H9 (cell line): ENCODE data around the gene TRIM23. TPM values are rescaled to one million over a fixed set of nuclear protein-coding genes. Genes with fewer than 3 reads are reported as not detected.
A peak's percentile ranks its signal among the peaks of the same experiment; 100 is the strongest.

Experiments used
- DNase-seq: peaks from one replicate; pipeline ENCODE4 v3.0.0-alpha.2; 2017
- H2AFZ ChIP-seq: one replicate; pipeline ENCODE4 v1.6.1; 2013; ENCODE audit warnings: mild to moderate bottlenecking, low read length, control low read depth, moderate library complexity
- H2AK5ac ChIP-seq: 2 replicates; pipeline ENCODE4 v1.6.1; 2013; ENCODE audit warnings: low read length, control low read depth, mixed read lengths; ENCODE audit not compliant: insufficient read length
- H2BK120ac ChIP-seq: one replicate; pipeline ENCODE4 v1.6.1; 2013; ENCODE audit warnings: low read depth, mild to moderate bottlenecking, low read length, control low read depth, inconsistent platforms; ENCODE audit not compliant: poor library complexity, severe bottlenecking
- H2BK12ac ChIP-seq: 2 replicates; pipeline ENCODE4 v1.6.1; 2013; ENCODE audit warnings: low read length, control low read depth, mixed read lengths, low read depth; ENCODE audit not compliant: insufficient read length
- H2BK15ac ChIP-seq: 2 replicates; pipeline ENCODE4 v1.6.1; 2013; ENCODE audit warnings: low read depth, low read length, control low read depth
- H2BK20ac ChIP-seq: one replicate; pipeline ENCODE4 v1.6.1; 2013; ENCODE audit warnings: low read depth, mild to moderate bottlenecking, low read length, control low read depth, inconsistent platforms; ENCODE audit not compliant: poor library complexity, severe bottlenecking
- H2BK5ac ChIP-seq: 2 replicates; pipeline ENCODE4 v1.6.1; 2013; ENCODE audit warnings: low read length, control low read depth, mixed read lengths; ENCODE audit not compliant: insufficient read length
- H3K14ac ChIP-seq: 2 replicates; pipeline ENCODE4 v1.6.1; 2013; ENCODE audit warnings: low read length, control low read depth; ENCODE audit not compliant: insufficient read depth
- H3K18ac ChIP-seq: 2 replicates; pipeline ENCODE4 v1.6.1; 2013; ENCODE audit warnings: low read depth, mild to moderate bottlenecking, mixed read lengths, low read length, control low read depth; ENCODE audit not compliant: insufficient read length
- H3K23ac ChIP-seq: 2 replicates; pipeline ENCODE4 v1.6.1; 2013; ENCODE audit warnings: low read length, control low read depth, mixed read lengths, low read depth; ENCODE audit not compliant: insufficient read length
- H3K23me2 ChIP-seq: 2 replicates; pipeline ENCODE4 v1.6.1; 2013; ENCODE audit warnings: low read depth, mild to moderate bottlenecking, mixed read lengths, low read length, control low read depth; ENCODE audit not compliant: insufficient read length, poor library complexity, severe bottlenecking
- H3K27ac ChIP-seq: 2 replicates; pipeline ENCODE4 v1.5.1; 2013; ENCODE audit warnings: low read length, control low read depth, mixed read lengths, low read depth; ENCODE audit not compliant: insufficient read length
- H3K27me3 ChIP-seq: 2 replicates; pipeline ENCODE4 v1.6.1; 2013; ENCODE audit warnings: low read length, control low read depth, inconsistent platforms; ENCODE audit not compliant: insufficient read depth
- H3K4ac ChIP-seq: 2 replicates; pipeline ENCODE4 v1.6.1; 2013; ENCODE audit warnings: low read depth, mild to moderate bottlenecking, control low read depth, inconsistent platforms, low read length, moderate library complexity
- H3K4me1 ChIP-seq: 2 replicates; pipeline ENCODE4 v1.6.1; 2013; ENCODE audit warnings: low read length, control low read depth, inconsistent platforms; ENCODE audit not compliant: insufficient read depth
- H3K4me2 ChIP-seq: 2 replicates; pipeline ENCODE4 v1.6.1; 2013; ENCODE audit warnings: low read length, control low read depth, mixed read lengths; ENCODE audit not compliant: insufficient read length, insufficient read depth
- H3K56ac ChIP-seq: 2 replicates; pipeline ENCODE4 v1.6.1; 2013; ENCODE audit warnings: low read depth, mild to moderate bottlenecking, mixed read lengths, low read length, control low read depth; ENCODE audit not compliant: insufficient read length
- H3K79me1 ChIP-seq: 2 replicates; pipeline ENCODE4 v1.6.1; 2013; ENCODE audit warnings: low read depth, mild to moderate bottlenecking, moderate library complexity, low read length, control low read depth, inconsistent platforms; ENCODE audit not compliant: insufficient read depth, poor library complexity, severe bottlenecking
- H3K79me2 ChIP-seq: 2 replicates; pipeline ENCODE4 v1.6.1; 2013; ENCODE audit warnings: low read length, control low read depth, inconsistent platforms; ENCODE audit not compliant: insufficient read depth
- H3K9ac ChIP-seq: 2 replicates; pipeline ENCODE4 v1.6.1; 2013; ENCODE audit warnings: low read length, control low read depth, mixed read lengths; ENCODE audit not compliant: insufficient read length; ENCODE audit errors: extremely low read depth
- H3K9me3 ChIP-seq: one replicate; pipeline ENCODE4 v1.6.1; 2013; ENCODE audit warnings: low read depth, low read length, inconsistent platforms; ENCODE audit not compliant: control insufficient read depth
- H3T11ph ChIP-seq: one replicate; pipeline ENCODE4 v1.6.1; 2013; ENCODE audit warnings: mild to moderate bottlenecking, low read length, control low read depth, inconsistent platforms
- H4K20me1 ChIP-seq: one replicate; pipeline ENCODE4 v1.6.1; 2013; ENCODE audit not compliant: control insufficient read depth, insufficient read length, insufficient read depth
- H4K5ac ChIP-seq: 2 replicates; pipeline ENCODE4 v1.6.1; 2013; ENCODE audit warnings: low read depth, mild to moderate bottlenecking, mixed read lengths, low read length, control low read depth; ENCODE audit not compliant: insufficient read length
- H4K8ac ChIP-seq: replicated peaks from 2 replicates; pipeline ENCODE4 v1.6.1; 2013; ENCODE audit warnings: low read length, control low read depth, mixed read lengths, low read depth; ENCODE audit not compliant: insufficient read length
- H4K91ac ChIP-seq: 2 replicates; pipeline ENCODE4 v1.6.1; 2013; ENCODE audit warnings: low read depth, mild to moderate bottlenecking, moderate library complexity, mixed read lengths, low read length, control low read depth; ENCODE audit not compliant: insufficient read length
- H3K27ac Mint-ChIP-seq, 3 experiments: 2 replicates in 2 of 3; 3 replicates in 1 of 3; pipeline ENCODE4 v1.8.0; 2020 to 2021; ENCODE audit warnings: mixed read lengths in 3 of 3, mild to moderate bottlenecking in 1 of 3, moderate library complexity in 1 of 3
- H3K27me3 Mint-ChIP-seq: 2 replicates; pipeline ENCODE4 v1.8.0; 2021; ENCODE audit warnings: low read depth, mild to moderate bottlenecking, moderate library complexity, mixed read lengths
- H3K36me3 Mint-ChIP-seq, 3 experiments: 2 replicates in 2 of 3; 3 replicates in 1 of 3; pipeline ENCODE4 v1.8.0; 2020 to 2021; ENCODE audit warnings: low read depth in 3 of 3, mixed read lengths in 3 of 3; ENCODE audit not compliant: insufficient read depth in 1 of 3
- H3K4me1 Mint-ChIP-seq, 2 experiments: 2 replicates each; pipeline ENCODE4 v1.8.0; 2020; ENCODE audit warnings: mixed read lengths in 2 of 2
- H3K4me3 Mint-ChIP-seq, 2 experiments: 2 replicates in 1 of 2; 3 replicates in 1 of 2; pipeline ENCODE4 v1.8.0; 2020 to 2021; ENCODE audit warnings: mild to moderate bottlenecking in 2 of 2, mixed read lengths in 2 of 2, moderate library complexity in 1 of 2
- H3K9me3 Mint-ChIP-seq, 2 experiments: 2 replicates in 1 of 2; 3 replicates in 1 of 2; pipeline ENCODE4 v1.8.0; 2020; ENCODE audit warnings: mild to moderate bottlenecking in 2 of 2, mixed read lengths in 2 of 2, moderate library complexity in 1 of 2
- WGBS: extraction: QIAGEN DNeasy Blood & Tissue Kit; methylation state at CpG from one replicate; pipeline ENCODE4 v1.1.7; 2013; ENCODE audit warnings: missing lambda C conversion rate, low lambda C conversion rate, mixed read lengths; ENCODE audit not compliant: insufficient read length; ENCODE audit errors: extremely low coverage; 5-methylcytosine and 5-hydroxymethylcytosine counted together
- total RNA-seq: library from RNA; stranded (reverse); gene quantifications from 2 replicates; pipeline ENCODE4 v1.2.1, GENCODE V29; 2021
- TF ChIP-seq, protein P1 (sequence below): fragments of 200-600 bp; sonication (generic); conservative IDR thresholded peaks from 3 replicates; pipeline ENCODE4 v1.8.0; 2021; ENCODE audit warnings: antibody characterized with exemption, mild to moderate bottlenecking

The TRIM23 gene
- total RNA-seq, 1 experiment from 2014 or later, result 12.9 TPM

GRCh38 chr5:65663804-65664521 is 39.8 kb upstream of the TRIM23 start:
- no peaks in the 10 kb centered on the region for H3K79me2 ChIP-seq
- H2BK5ac ChIP-seq, result no peak overlapping the region
- Mint-ChIP-seq H3K4me1 (no peaks in the 10 kb centered on the region), H3K27ac (no peak overlapping the region; a peak in 1 of 7 replicates), H3K9me3 (no peaks in the 10 kb centered on the region), H3K36me3 (peaks cover 0 to 12% (median 2%) of the 10 kb centered on the region in 3 experiments; a peak in 3 of 7 replicates), H3K4me3 (no peak overlapping the region), H3K27me3 (no peaks in the 10 kb centered on the region)
- H3K56ac ChIP-seq, result no peak overlapping the region
- H3K18ac ChIP-seq, result no peak overlapping the region
- no peaks in the 10 kb centered on the region for H3K79me1 ChIP-seq
- H4K5ac ChIP-seq, result no peak overlapping the region
- H3K27me3 ChIP-seq, result no peaks in the 10 kb centered on the region
- H3K27ac ChIP-seq, result no peak overlapping the region
- no peak overlapping the region for H3T11ph ChIP-seq
- no peaks in the 10 kb centered on the region for H3K23me2 ChIP-seq
- H2AK5ac ChIP-seq, result no peak overlapping the region
- H2BK15ac ChIP-seq, result no peak overlapping the region
- H3K9ac ChIP-seq, result no peak overlapping the region
- no peak overlapping the region for H4K8ac ChIP-seq
- H3K23ac ChIP-seq, result no peak overlapping the region
- H2BK120ac ChIP-seq, result no peak overlapping the region
- H3K4me2 ChIP-seq, result no peak overlapping the region
- no peak overlapping the region for H3K14ac ChIP-seq
- H3K9me3 ChIP-seq, result no peaks in the 10 kb centered on the region
- no peaks in the 10 kb centered on the region for H3K4me1 ChIP-seq
- no peaks in the 10 kb centered on the region for H4K20me1 ChIP-seq
- no peak overlapping the region for H4K91ac ChIP-seq
- DNase-seq, result no peak
- WGBS, result no CpG with 5 or more reads among the region's 1 CpG
- no peak overlapping the region for H2AFZ ChIP-seq
- H2BK12ac ChIP-seq, result no peak overlapping the region
- H3K4ac ChIP-seq, result no peak overlapping the region
- TF ChIP-seq, protein P1, sequence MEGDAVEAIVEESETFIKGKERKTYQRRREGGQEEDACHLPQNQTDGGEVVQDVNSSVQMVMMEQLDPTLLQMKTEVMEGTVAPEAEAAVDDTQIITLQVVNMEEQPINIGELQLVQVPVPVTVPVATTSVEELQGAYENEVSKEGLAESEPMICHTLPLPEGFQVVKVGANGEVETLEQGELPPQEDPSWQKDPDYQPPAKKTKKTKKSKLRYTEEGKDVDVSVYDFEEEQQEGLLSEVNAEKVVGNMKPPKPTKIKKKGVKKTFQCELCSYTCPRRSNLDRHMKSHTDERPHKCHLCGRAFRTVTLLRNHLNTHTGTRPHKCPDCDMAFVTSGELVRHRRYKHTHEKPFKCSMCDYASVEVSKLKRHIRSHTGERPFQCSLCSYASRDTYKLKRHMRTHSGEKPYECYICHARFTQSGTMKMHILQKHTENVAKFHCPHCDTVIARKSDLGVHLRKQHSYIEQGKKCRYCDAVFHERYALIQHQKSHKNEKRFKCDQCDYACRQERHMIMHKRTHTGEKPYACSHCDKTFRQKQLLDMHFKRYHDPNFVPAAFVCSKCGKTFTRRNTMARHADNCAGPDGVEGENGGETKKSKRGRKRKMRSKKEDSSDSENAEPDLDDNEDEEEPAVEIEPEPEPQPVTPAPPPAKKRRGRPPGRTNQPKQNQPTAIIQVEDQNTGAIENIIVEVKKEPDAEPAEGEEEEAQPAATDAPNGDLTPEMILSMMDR, result peak; percentile 61
- H2BK20ac ChIP-seq, result no peak overlapping the region
